Inflammatory macrophage (primary cell): ENCODE measurements around the gene APLNR.

Experiments
- DNase-seq, 2 donors: peaks; one replicate each; pipeline ENCODE4 v3.0.0-alpha.2; 2020 to 2022

Gene APLNR

GRCh38 chr11:57251037-57251436 is 14.0 kb upstream of the APLNR start:
- no peak for DNase-seq

DNA sequence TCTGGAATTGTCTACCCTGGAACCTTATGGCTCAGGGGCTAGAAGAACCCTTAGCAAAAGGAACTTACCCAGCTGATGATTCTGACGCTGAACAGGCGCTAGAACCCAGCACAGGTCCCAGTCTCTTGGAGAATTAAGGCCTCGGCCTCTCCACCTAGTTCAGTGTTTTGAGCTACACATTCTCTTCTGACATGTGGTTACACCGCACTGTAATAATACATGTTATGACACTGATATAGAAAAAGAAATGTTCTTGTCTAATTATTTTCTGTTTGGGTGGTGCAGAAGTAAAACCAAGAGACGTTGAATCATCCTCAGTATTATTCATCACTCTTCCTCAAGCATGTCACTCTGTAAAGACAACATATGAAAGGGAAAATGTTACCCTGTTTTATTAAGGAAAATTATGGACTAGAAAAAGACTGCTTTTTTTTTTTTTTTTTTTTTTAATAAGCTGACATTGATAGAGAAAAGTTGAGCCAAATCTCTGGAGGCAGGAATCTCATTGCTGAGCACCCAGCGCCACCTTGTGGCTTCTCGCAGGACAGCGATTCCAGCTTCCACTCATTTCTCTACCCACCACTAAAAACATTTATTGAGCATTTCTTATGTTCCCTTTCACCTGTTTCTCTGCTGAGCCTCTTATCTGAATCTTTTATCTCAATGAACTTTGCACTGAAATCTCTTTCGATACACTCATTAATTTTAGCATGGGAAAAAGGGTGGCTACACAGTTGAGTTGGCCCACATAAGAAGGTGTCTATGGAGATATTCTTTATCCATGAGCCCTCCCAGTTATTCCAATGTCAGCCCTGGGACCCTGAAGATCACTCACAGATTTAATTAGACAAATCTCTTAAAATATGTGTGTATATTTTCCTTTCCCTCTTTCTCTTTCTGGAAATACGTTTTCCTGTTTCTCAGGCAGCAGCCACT is 12.6 kb upstream of the APLNR start:
- DNase-seq = peak; percentile 57 to 63

- peak in 1 of 2 donors; percentile 34 for DNase-seq
Observed at GRCh38 chr11:57248780-57249383, 11.8 kb upstream of the APLNR start.

DNA sequence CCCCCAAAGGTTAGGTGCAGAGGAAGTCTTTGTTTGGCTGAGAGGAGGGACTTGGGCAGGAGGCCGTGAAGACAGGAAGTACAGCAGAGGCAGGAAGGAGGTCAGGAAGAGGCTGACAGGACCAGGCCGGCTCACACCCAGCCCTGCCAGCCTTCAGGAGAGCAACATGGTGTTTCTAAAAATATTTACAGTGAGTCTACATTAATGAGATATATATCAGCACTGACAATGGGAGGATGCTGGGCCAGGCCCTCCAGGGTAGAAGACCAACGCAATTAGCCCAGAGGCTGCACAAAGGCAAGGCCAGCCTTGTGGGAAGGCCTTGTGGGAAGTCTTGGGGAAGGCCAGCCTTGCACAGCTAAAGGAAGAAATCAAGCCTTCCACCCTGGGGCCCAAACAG is 7.9 kb upstream of the APLNR start:
- no peak for DNase-seq

- DNase-seq = no peak
Observed at GRCh38 chr11:57241353-57241972, 4.4 kb upstream of the APLNR start.

DNA sequence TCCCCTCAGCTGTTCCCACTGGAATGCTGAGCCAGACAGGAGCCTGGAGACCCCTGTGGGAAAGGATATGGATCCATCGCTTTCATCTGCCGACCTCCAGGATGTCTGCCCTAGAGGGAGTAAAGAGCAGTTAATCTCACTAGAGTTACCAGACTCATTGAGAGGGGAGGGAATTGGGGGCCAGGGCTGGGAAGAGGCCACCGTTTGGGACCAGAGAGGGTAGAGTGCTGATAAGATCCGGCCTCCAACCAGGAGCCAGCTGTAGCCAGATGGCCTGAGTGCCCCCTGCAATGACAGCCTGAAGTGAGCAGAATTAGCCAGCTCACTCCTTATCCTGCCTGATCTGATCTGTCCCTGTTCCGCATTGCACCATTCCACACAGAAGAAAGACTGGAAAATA is 3.7 kb upstream of the APLNR start:
- DNase-seq = no peak

GRCh38 chr11:57240007-57240406 is 3.0 kb upstream of the APLNR start:
- no peak for DNase-seq

- no peak for DNase-seq
Observed at GRCh38 chr11:57239348-57239747, 2.3 kb upstream of the APLNR start.

- no peak for DNase-seq
Observed at GRCh38 chr11:57235761-57236703, 1.0 kb downstream of the APLNR start.

DNA sequence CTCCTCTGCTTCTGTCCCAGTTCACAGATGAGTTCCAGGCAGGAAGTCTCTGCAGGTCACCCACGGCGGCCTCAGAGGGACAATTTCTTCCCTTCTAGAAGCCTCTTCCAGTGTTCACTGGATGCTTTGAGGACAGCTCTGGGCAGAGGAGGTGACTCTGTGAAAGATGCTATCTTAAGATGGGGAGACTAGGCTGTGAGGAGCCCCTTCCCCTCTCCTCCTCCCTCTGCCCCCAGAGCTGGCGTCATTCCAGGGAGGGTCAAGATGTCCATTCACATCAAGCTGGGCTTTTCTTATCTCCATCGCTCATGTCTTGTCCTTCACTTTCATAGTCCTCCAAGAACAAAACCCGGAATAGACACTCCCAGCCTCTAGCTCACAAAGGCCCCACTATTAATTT is 3.3 kb downstream of the APLNR start:
- no peak for DNase-seq

- DNase-seq = no peak
Observed at GRCh38 chr11:57231539-57232253, 5.4 kb downstream of the APLNR start.

DNA sequence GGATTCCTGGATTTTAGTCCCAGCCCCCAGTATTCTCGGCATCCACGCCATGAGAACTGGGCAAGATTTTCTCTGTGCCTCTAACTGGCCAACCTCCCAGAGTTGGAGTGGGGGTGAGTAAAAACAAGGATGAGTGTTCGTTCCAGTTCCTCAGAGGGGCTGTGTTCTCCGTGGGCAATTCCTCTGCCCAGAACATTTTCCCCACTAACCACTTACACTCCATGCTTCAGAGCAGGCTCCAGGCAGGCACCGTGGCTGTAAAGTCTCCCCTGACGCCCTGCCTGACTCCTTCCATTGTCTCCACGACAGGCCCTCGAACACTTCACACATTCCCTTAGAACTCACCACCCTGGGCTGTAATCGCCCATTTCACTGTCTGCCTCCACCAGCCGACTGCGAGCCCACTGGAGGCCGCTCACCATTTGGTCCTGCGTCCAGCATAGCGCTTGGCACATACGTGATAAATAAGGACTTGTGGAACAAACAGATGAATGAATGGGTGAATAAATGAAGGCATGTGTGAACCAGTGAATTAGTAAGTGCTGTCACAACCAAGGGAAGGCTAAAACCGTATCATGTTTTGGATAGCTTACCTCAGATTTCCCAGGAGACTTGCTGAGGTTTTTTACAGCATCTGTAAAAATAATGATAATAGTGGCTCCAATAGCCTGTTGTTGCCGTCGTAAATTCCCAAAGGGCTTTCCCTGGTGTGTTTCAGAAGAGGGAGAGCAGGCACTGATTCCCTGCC is 6.1 kb downstream of the APLNR start:
- no peak for DNase-seq

DNA sequence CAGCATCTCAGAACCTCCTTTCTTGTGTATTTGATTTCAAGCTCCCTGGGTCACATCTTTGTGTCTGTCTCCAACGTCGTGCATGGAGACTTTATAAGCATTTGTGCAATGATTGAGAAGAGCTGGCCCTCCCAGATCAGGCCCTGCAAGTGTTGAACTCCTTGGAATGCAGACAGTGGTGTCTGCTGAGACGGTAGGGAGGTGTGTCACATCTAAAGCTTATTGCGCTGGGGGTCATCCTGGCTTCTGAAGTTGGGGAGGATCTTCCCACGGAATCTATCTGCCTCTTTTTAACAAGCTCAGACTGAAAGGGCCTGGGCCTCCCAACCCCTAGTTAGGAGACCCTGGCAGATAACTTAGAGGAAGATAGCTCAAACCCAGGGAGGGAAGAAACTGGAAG is 6.7 kb downstream of the APLNR start:
- DNase-seq = no peak

DNA sequence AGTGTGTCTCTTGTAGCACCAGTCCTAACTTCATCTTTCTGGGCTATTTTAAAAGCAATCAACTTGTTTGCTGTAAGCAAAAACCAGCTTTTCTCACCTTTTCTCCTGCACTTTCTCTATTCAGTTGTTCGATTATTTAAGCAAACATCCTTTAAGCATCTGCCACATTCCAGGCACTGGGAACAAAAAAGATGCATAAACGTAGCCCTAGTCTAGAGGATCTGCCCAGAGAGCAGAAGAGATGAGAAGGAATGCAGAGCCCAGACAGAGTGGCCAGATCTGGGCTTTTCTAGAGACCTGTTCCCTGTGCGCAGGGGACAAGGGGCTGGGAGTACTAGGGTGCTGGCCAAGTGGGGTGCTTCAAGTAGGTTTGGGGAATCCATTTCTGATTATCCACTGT is 8.4 kb downstream of the APLNR start:
- DNase-seq = no peak

GRCh38 chr11:57224537-57224936 is 12.5 kb downstream of the APLNR start:
- DNase-seq = no peak

DNA sequence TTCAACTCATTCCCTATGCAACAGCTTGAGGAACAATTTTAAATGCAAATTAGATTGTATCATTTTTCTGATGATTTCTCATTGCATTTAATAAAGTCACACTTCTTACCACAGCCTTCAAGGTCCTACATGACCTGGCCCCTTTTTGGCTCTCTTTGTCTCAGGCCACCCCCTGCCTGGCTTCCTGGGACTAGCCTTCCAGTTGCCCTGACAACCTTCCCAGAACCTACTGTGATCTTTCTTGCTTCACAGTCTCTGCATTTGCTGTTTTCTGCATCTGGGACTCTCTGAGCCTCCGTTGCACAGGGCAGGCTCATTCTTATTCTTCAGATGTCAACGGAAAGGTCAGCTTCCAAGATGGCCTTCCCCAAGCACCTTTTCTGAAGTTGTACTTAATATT is 12.9 kb downstream of the APLNR start:
- DNase-seq = no peak

GRCh38 chr11:57223601-57224000 is 13.4 kb downstream of the APLNR start:
- no peak for DNase-seq

GRCh38 chr11:57222239-57222638 is 14.8 kb downstream of the APLNR start:
- no peak for DNase-seq

DNA sequence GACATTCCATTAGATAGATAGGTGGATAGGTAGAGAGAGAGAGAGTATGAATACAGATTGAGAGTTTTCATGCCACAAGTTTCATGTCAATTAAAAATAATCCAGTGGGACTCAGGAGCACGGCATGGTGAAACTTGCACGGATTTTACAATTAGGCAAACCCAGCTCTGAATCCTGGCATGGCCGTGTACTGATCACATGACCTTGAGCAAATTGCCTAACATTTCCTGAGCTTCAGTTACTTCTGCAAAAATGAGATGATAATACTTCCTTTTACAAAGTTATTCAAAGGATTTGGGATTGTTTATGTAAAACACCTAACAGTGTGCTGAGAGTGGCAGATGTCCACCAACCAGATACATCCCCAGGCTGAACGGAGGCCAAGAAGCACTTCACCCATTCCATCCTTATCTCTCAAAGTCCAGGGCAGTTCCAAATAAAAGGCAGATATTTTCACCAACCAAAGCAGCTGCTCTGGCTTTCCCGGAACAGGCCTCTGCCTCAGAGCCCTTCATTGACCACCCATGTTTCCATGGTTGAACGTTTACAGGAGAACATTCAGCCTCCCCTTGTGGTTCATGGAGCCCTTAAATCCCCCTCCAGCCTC is 17.9 kb downstream of the APLNR start:
- DNase-seq = peak; percentile 65 to 72

- DNase-seq = no peak
Observed at GRCh38 chr11:57217053-57217452, 20.0 kb downstream of the APLNR start.

DNA sequence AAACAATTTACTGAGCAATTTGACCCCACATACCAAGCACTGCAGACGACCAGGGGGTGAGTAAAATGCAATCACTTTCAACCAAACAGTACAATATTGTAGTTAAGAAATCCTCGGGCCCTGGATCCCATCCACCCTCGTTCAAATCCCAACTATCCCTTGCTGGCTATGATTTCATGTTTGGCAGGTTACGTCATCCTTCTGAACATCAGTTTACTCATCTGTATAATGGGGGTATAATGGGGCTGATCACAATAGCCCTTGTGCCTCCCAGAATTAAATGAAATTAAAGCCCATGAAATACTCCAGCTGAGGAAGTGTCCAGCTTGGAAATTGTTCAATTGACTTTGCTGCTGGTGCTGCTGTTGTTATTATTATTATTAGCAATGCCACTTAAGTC is 20.6 kb downstream of the APLNR start:
- no peak for DNase-seq
